HEK293 (cell line): Measurements from ENCODE around the gene HOXA6.

ENCODE experiments used
- HOXA7 ChIP-seq: sonication (generic); formaldehyde crosslinking; IDR thresholded peaks from 2 replicates; pipeline ENCODE4 v1.8.1; 2022; ENCODE audit warnings: missing genetic modification reagents, borderline replicate concordance
- HOXC10 ChIP-seq: sonication (generic); formaldehyde crosslinking; IDR thresholded peaks from 2 replicates; pipeline ENCODE4 v1.8.1; 2023; ENCODE audit warnings: mild to moderate bottlenecking, missing genetic modification reagents
- HOXD13 ChIP-seq: sonication (generic); formaldehyde crosslinking; IDR thresholded peaks from 2 replicates; pipeline ENCODE4 v1.8.0; 2022; ENCODE audit warnings: missing genetic modification reagents, borderline replicate concordance
- MEIS1 ChIP-seq: sonication (generic); formaldehyde crosslinking; IDR thresholded peaks from 2 replicates; pipeline ENCODE4 v1.8.1; 2022; ENCODE audit warnings: missing genetic modification reagents, mild to moderate bottlenecking, borderline replicate concordance
- REPIN1 ChIP-seq: fragments of 450-650 bp; formaldehyde crosslinking; IDR thresholded peaks from 2 replicates; pipeline ENCODE4 v1.5.1; 2017; ENCODE audit warnings: missing biosample characterization, missing genetic modification characterization, low read depth
- ZNF112 ChIP-seq: fragments of 450-650 bp; formaldehyde crosslinking; IDR thresholded peaks from 2 replicates; pipeline ENCODE4 v1.5.0; 2017; ENCODE audit warnings: missing biosample characterization, missing genetic modification characterization
- ZNF174 ChIP-seq: fragments of 450-650 bp; formaldehyde crosslinking; IDR thresholded peaks from 2 replicates; pipeline ENCODE4 v1.5.0; 2017; ENCODE audit warnings: missing biosample characterization, mild to moderate bottlenecking, missing genetic modification characterization
- ZNF239 ChIP-seq: fragments of 450-650 bp; formaldehyde crosslinking; IDR thresholded peaks from 2 replicates; pipeline ENCODE4 v1.5.1; 2016; ENCODE audit warnings: missing biosample characterization, missing genetic modification characterization
- ZNF341 ChIP-seq: fragments of 450-650 bp; formaldehyde crosslinking; IDR thresholded peaks from 2 replicates; pipeline ENCODE4; 2016; ENCODE audit warnings: low read depth, missing biosample characterization, missing genetic modification characterization
- ZNF530 ChIP-seq: fragments of 450-650 bp; formaldehyde crosslinking; IDR thresholded peaks from 2 replicates; pipeline ENCODE4 v1.5.1; 2016; ENCODE audit warnings: low read depth, missing biosample characterization, missing genetic modification characterization
- ZNF548 ChIP-seq: fragments of 450-650 bp; formaldehyde crosslinking; IDR thresholded peaks from 2 replicates; pipeline ENCODE4 v1.5.1; 2016; ENCODE audit warnings: missing biosample characterization, missing genetic modification characterization
- ZNF558 ChIP-seq: fragments of 450-650 bp; formaldehyde crosslinking; IDR thresholded peaks from 2 replicates; pipeline ENCODE4 v1.5.1; 2016; ENCODE audit warnings: missing biosample characterization, missing genetic modification characterization
- ZNF585B ChIP-seq: fragments of 450-650 bp; formaldehyde crosslinking; IDR thresholded peaks from 2 replicates; pipeline ENCODE4 v1.5.1; 2016; ENCODE audit warnings: missing biosample characterization, missing genetic modification characterization
- ZNF596 ChIP-seq: fragments of 450-650 bp; IDR thresholded peaks from 2 replicates; pipeline ENCODE4 v1.5.0; 2018; ENCODE audit warnings: missing biosample characterization, mild to moderate bottlenecking, missing genetic modification characterization, moderate library complexity
- ZNF654 ChIP-seq: fragments of 450-650 bp; formaldehyde crosslinking; IDR thresholded peaks from 2 replicates; pipeline ENCODE4 v1.5.1; 2016; ENCODE audit warnings: low read depth, missing biosample characterization, missing genetic modification characterization
- ZNF791 ChIP-seq: fragments of 450-650 bp; formaldehyde crosslinking; IDR thresholded peaks from 2 replicates; pipeline ENCODE4 v1.5.1; 2016; ENCODE audit warnings: missing biosample characterization, missing genetic modification characterization
- ZSCAN16 ChIP-seq: fragments of 450-650 bp; formaldehyde crosslinking; IDR thresholded peaks from 2 replicates; pipeline ENCODE4 v1.5.1; 2016; ENCODE audit warnings: missing biosample characterization, missing genetic modification characterization
- ZSCAN23 ChIP-seq: fragments of 450-650 bp; formaldehyde crosslinking; IDR thresholded peaks from 2 replicates; pipeline ENCODE4 v1.5.1; 2016; ENCODE audit warnings: missing biosample characterization, missing genetic modification characterization
- TF ChIP-seq, protein P1 (sequence below): IDR thresholded peaks from 2 replicates; pipeline ENCODE4 v1.6.1; 2011; ENCODE audit warnings: mild to moderate bottlenecking, low read depth, low read length, borderline replicate concordance
- TF ChIP-seq, protein P2 (sequence below): fragments of 450-650 bp; formaldehyde crosslinking; IDR thresholded peaks from 2 replicates; pipeline ENCODE4 v1.5.1; 2016; ENCODE audit warnings: missing biosample characterization, missing genetic modification characterization, borderline replicate concordance
- TF ChIP-seq, protein P3 (sequence below): fragments of 450-650 bp; formaldehyde crosslinking; IDR thresholded peaks from 2 replicates; pipeline ENCODE4 v1.5.1; 2016; ENCODE audit warnings: missing biosample characterization, missing genetic modification characterization, low read depth
- TF ChIP-seq, protein P4 (sequence below): fragments of 450-650 bp; formaldehyde crosslinking; IDR thresholded peaks from 2 replicates; pipeline ENCODE4 v1.5.1; 2016; ENCODE audit warnings: missing biosample characterization, missing genetic modification characterization
- TF ChIP-seq, protein P5 (sequence below): fragments of 450-650 bp; formaldehyde crosslinking; IDR thresholded peaks from 2 replicates; pipeline ENCODE4 v1.5.1; 2016; ENCODE audit warnings: missing biosample characterization, missing genetic modification characterization
- TF ChIP-seq, protein P6 (sequence below): fragments of 450-650 bp; formaldehyde crosslinking; IDR thresholded peaks from 2 replicates; pipeline ENCODE4 v1.5.1; 2017; ENCODE audit warnings: missing biosample characterization, missing genetic modification characterization
- TF ChIP-seq, protein P7 (sequence below): fragments of 450-650 bp; formaldehyde crosslinking; IDR thresholded peaks from 2 replicates; pipeline ENCODE4 v1.5.1; 2017; ENCODE audit warnings: missing biosample characterization, mild to moderate bottlenecking, missing genetic modification characterization, moderate library complexity

The HOXA6 gene

DNA sequence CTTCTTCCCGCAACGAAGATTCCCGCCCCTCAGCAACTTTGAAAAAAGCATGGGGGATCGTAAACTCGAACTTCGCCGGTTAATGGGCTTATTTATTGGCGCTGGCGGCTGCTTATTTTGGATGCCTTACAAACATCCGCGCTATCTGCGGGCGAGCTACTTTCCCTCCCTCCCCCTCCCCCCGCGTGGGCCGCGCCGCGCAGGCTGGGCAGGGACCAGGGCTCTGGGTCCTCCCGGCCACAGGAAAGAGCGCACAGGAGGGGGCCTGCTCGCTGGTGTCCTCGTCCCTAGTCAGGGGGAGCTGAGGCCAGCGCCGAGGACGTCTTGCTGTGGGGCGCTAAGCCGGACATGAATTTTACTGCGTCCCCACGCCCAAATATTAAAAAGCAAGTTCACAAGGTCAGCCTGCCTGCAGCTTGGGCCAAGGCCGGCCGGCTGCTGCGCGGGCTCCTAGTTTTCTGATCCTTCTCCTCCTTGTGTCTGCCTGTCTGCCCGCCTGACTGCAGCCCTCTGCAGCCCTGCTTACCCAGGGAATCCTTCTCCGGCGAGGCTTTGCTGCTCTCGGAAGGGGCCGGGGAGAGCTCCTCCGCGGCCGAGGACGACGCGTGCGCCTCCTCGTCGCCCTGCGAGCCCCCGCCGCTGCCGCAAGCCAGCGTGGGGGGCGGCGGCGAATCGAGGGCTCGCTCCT lies 25.4 kb upstream of the HOXA6 start (continued):
- TF ChIP-seq ZNF558 (no peak), ZSCAN23 (tag by site-specific recombination) (no peak), ZNF530 (no peak), HOXD13 (CRISPR knock-in tag) (peak; percentile 86; the same call in 1 of the 2 replicates), REPIN1 (tag by site-specific recombination) (no peak), ZNF341 (tag by site-specific recombination) (peak; percentile 45; the same call in 1 of the 2 replicates), ZNF654 (no peak), HOXA7 (CRISPR knock-in tag) (no peak), HOXC10 (no peak), ZNF239 (tag by site-specific recombination) (no peak), MEIS1 (CRISPR knock-in tag) (0 out of 2 replicates have a peak, but pooled peaks have one; percentile 11), ZNF548 (tag by site-specific recombination) (no peak), ZSCAN16 (tag by site-specific recombination) (no peak), ZNF112 (no peak), ZNF791 (tag by site-specific recombination) (no peak), ZNF174 (tag by site-specific recombination) (no peak), ZNF585B (tag by site-specific recombination) (no peak), ZNF596 (tag by site-specific recombination) (peak; percentile 63; the same call in 1 of the 2 replicates)
- TF ChIP-seq, protein P1, sequence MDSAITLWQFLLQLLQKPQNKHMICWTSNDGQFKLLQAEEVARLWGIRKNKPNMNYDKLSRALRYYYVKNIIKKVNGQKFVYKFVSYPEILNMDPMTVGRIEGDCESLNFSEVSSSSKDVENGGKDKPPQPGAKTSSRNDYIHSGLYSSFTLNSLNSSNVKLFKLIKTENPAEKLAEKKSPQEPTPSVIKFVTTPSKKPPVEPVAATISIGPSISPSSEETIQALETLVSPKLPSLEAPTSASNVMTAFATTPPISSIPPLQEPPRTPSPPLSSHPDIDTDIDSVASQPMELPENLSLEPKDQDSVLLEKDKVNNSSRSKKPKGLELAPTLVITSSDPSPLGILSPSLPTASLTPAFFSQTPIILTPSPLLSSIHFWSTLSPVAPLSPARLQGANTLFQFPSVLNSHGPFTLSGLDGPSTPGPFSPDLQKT = no peak
- TF ChIP-seq, protein P2, sequence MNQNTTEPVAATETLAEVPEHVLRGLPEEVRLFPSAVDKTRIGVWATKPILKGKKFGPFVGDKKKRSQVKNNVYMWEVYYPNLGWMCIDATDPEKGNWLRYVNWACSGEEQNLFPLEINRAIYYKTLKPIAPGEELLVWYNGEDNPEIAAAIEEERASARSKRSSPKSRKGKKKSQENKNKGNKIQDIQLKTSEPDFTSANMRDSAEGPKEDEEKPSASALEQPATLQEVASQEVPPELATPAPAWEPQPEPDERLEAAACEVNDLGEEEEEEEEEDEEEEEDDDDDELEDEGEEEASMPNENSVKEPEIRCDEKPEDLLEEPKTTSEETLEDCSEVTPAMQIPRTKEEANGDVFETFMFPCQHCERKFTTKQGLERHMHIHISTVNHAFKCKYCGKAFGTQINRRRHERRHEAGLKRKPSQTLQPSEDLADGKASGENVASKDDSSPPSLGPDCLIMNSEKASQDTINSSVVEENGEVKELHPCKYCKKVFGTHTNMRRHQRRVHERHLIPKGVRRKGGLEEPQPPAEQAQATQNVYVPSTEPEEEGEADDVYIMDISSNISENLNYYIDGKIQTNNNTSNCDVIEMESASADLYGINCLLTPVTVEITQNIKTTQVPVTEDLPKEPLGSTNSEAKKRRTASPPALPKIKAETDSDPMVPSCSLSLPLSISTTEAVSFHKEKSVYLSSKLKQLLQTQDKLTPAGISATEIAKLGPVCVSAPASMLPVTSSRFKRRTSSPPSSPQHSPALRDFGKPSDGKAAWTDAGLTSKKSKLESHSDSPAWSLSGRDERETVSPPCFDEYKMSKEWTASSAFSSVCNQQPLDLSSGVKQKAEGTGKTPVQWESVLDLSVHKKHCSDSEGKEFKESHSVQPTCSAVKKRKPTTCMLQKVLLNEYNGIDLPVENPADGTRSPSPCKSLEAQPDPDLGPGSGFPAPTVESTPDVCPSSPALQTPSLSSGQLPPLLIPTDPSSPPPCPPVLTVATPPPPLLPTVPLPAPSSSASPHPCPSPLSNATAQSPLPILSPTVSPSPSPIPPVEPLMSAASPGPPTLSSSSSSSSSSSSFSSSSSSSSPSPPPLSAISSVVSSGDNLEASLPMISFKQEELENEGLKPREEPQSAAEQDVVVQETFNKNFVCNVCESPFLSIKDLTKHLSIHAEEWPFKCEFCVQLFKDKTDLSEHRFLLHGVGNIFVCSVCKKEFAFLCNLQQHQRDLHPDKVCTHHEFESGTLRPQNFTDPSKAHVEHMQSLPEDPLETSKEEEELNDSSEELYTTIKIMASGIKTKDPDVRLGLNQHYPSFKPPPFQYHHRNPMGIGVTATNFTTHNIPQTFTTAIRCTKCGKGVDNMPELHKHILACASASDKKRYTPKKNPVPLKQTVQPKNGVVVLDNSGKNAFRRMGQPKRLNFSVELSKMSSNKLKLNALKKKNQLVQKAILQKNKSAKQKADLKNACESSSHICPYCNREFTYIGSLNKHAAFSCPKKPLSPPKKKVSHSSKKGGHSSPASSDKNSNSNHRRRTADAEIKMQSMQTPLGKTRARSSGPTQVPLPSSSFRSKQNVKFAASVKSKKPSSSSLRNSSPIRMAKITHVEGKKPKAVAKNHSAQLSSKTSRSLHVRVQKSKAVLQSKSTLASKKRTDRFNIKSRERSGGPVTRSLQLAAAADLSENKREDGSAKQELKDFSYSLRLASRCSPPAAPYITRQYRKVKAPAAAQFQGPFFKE (tag by site-specific recombination) = no peak
- TF ChIP-seq, protein P3, sequence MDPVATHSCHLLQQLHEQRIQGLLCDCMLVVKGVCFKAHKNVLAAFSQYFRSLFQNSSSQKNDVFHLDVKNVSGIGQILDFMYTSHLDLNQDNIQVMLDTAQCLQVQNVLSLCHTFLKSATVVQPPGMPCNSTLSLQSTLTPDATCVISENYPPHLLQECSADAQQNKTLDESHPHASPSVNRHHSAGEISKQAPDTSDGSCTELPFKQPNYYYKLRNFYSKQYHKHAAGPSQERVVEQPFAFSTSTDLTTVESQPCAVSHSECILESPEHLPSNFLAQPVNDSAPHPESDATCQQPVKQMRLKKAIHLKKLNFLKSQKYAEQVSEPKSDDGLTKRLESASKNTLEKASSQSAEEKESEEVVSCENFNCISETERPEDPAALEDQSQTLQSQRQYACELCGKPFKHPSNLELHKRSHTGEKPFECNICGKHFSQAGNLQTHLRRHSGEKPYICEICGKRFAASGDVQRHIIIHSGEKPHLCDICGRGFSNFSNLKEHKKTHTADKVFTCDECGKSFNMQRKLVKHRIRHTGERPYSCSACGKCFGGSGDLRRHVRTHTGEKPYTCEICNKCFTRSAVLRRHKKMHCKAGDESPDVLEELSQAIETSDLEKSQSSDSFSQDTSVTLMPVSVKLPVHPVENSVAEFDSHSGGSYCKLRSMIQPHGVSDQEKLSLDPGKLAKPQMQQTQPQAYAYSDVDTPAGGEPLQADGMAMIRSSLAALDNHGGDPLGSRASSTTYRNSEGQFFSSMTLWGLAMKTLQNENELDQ (tag by site-specific recombination) = no peak
- TF ChIP-seq, protein P4, sequence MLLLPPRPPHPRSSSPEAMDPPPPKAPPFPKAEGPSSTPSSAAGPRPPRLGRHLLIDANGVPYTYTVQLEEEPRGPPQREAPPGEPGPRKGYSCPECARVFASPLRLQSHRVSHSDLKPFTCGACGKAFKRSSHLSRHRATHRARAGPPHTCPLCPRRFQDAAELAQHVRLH (tag by site-specific recombination) = no peak
- TF ChIP-seq, protein P5, sequence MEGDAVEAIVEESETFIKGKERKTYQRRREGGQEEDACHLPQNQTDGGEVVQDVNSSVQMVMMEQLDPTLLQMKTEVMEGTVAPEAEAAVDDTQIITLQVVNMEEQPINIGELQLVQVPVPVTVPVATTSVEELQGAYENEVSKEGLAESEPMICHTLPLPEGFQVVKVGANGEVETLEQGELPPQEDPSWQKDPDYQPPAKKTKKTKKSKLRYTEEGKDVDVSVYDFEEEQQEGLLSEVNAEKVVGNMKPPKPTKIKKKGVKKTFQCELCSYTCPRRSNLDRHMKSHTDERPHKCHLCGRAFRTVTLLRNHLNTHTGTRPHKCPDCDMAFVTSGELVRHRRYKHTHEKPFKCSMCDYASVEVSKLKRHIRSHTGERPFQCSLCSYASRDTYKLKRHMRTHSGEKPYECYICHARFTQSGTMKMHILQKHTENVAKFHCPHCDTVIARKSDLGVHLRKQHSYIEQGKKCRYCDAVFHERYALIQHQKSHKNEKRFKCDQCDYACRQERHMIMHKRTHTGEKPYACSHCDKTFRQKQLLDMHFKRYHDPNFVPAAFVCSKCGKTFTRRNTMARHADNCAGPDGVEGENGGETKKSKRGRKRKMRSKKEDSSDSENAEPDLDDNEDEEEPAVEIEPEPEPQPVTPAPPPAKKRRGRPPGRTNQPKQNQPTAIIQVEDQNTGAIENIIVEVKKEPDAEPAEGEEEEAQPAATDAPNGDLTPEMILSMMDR (tag by site-specific recombination) = no peak
- TF ChIP-seq, protein P6, sequence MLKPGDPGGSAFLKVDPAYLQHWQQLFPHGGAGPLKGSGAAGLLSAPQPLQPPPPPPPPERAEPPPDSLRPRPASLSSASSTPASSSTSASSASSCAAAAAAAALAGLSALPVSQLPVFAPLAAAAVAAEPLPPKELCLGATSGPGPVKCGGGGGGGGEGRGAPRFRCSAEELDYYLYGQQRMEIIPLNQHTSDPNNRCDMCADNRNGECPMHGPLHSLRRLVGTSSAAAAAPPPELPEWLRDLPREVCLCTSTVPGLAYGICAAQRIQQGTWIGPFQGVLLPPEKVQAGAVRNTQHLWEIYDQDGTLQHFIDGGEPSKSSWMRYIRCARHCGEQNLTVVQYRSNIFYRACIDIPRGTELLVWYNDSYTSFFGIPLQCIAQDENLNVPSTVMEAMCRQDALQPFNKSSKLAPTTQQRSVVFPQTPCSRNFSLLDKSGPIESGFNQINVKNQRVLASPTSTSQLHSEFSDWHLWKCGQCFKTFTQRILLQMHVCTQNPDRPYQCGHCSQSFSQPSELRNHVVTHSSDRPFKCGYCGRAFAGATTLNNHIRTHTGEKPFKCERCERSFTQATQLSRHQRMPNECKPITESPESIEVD (tag by site-specific recombination) = peak; percentile 56
- TF ChIP-seq, protein P7, sequence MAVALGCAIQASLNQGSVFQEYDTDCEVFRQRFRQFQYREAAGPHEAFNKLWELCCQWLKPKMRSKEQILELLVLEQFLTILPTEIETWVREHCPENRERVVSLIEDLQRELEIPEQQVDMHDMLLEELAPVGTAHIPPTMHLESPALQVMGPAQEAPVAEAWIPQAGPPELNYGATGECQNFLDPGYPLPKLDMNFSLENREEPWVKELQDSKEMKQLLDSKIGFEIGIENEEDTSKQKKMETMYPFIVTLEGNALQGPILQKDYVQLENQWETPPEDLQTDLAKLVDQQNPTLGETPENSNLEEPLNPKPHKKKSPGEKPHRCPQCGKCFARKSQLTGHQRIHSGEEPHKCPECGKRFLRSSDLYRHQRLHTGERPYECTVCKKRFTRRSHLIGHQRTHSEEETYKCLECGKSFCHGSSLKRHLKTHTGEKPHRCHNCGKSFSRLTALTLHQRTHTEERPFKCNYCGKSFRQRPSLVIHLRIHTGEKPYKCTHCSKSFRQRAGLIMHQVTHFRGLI (tag by site-specific recombination) = peak; percentile 46; the same call in 1 of the 2 replicates
